Epithelial cell of proximal tubule (primary cell): ENCODE results near the gene PTK7. TPM values are rescaled to one million over a fixed set of nuclear protein-coding genes. Genes with fewer than 3 reads are reported as not detected.

Source experiments
- DNase-seq: peaks from one replicate; pipeline ENCODE4 v3.0.0-alpha.2; 2011; ENCODE audit warnings: low read depth
- H3K4me3 ChIP-seq: 2 replicates; pipeline ENCODE4 v1.5.1; 2011; ENCODE audit warnings: low read depth, mild to moderate bottlenecking, low read length
- total RNA-seq: library from RNA; depleted of rRNA; stranded (reverse); fragments of >200 nt; gene quantifications from 2 replicates; pipeline ENCODE4 v1.2.3, GENCODE V29; 2015
- TF ChIP-seq, protein P1 (sequence below): conservative IDR thresholded peaks from 2 replicates; pipeline ENCODE4 v1.5.1; 2012; ENCODE audit warnings: low read depth, mild to moderate bottlenecking, low read length

PTK7 gene
- total RNA-seq, 1 donor from 2014 or later = 91.2 TPM

DNA sequence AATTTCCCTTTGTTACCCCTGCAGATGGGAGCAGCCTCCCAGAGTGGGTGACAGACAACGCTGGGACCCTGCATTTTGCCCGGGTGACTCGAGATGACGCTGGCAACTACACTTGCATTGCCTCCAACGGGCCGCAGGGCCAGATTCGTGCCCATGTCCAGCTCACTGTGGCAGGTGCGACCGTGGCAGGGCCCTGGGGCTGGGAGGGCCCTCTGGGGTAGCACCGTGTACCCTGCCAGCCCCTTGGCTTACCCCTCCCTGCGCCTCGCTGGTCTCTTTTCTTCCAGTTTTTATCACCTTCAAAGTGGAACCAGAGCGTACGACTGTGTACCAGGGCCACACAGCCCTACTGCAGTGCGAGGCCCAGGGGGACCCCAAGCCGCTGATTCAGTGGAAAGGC is 65.5 kb downstream of the PTK7 start:
- no peak for DNase-seq
- no peak overlapping the region for H3K4me3 ChIP-seq
- TF ChIP-seq, protein P1, sequence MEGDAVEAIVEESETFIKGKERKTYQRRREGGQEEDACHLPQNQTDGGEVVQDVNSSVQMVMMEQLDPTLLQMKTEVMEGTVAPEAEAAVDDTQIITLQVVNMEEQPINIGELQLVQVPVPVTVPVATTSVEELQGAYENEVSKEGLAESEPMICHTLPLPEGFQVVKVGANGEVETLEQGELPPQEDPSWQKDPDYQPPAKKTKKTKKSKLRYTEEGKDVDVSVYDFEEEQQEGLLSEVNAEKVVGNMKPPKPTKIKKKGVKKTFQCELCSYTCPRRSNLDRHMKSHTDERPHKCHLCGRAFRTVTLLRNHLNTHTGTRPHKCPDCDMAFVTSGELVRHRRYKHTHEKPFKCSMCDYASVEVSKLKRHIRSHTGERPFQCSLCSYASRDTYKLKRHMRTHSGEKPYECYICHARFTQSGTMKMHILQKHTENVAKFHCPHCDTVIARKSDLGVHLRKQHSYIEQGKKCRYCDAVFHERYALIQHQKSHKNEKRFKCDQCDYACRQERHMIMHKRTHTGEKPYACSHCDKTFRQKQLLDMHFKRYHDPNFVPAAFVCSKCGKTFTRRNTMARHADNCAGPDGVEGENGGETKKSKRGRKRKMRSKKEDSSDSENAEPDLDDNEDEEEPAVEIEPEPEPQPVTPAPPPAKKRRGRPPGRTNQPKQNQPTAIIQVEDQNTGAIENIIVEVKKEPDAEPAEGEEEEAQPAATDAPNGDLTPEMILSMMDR = no peak

DNA sequence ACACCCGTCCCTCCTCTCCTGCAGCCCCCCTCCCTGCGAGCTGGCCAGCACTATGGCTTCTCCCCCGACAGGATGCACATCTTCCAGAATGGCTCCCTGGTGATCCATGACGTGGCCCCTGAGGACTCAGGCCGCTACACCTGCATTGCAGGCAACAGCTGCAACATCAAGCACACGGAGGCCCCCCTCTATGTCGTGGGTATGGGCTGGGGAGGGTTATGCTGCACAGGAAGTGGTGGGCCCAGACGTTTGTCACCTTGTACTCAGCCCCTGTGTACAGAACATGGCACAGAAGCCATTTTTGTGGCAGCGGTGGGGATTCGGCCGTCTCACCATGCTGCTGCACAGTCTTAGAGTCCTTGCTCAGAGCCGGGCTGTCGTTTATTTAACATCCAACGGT is 66.0 kb downstream of the PTK7 start:
- no peak for DNase-seq
- TF ChIP-seq, protein P1 = no peak
- H3K4me3 ChIP-seq = no peak overlapping the region

DNA sequence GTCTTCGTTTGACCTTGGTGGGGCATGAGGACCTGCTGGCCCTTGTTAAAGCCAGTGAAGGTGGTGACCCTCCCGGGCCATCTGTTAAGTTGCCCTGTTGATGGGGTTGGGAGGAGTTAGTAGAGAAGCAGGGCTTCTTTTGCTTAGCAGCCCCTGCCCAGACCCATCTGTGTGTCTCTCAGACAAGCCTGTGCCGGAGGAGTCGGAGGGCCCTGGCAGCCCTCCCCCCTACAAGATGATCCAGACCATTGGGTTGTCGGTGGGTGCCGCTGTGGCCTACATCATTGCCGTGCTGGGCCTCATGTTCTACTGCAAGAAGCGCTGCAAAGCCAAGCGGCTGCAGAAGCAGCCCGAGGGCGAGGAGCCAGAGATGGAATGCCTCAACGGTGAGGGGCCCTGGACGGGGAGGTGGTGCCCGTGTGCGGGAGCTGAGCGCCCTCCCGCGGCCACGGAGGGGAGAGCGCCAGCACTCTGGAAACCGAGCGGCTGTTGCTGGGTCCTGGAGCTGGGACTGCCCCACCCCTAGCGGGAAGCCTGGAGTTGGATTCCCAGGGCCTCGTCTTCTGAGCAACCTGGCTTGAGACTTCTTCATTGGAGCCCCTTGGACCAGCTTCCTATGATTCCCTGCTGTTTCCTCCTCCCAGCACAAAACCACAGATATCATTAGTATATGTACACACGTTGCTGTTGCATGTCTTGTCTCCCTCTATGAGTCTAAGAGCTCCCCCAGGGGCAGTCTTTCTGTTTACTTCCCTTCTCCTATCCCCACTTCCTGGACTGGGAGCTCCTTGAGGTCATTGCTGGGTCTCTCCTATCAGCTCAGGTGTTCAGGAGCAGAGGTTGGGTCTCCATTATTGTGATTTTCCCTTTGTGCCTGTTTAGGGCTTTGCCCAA is 67.4 kb downstream of the PTK7 start:
- TF ChIP-seq, protein P1 = peak; percentile 91
- DNase-seq = no peak
- no peak overlapping the region for H3K4me3 ChIP-seq

DNA sequence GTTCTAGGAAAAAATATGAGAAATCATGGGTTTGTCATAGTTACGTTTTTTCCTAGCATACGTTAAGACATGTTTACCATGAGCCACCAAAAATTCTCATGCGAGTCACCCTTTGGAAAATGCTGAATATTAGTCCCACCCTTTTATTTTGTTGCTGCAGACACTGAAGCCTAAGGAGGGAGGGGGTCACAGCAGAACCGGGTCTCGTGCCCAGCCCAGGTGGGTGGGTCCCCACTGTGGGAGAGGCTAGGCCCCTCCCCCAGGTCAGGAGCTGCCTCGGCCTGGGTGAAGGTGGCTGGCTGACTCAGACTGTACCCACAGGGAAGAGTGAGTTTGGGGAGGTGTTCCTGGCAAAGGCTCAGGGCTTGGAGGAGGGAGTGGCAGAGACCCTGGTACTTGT is 68.8 kb downstream of the PTK7 start:
- no peak overlapping the region for H3K4me3 ChIP-seq
- no peak for DNase-seq
- TF ChIP-seq, protein P1 = no peak

DNA sequence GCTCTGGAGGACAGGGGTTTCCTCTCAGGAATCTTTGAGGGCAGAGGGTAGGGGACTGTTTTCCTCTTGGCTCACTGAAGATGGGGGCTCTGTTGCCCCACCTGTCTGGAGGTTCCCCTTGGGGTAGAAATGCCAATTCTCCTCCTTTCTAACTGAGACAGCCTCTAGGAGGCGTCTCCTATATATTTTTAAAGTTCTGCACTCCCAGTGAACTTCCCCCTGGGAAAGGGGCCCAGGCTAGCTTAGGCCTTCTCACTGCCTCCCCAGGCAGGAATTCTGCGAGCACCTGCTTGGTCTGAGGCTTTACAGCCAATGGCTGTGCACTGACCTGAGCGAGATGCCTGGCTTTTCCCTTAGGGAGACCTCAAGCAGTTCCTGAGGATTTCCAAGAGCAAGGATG is 70.1 kb downstream of the PTK7 start:
- DNase-seq = no peak
- TF ChIP-seq, protein P1 = no peak
- no peak overlapping the region for H3K4me3 ChIP-seq

DNA sequence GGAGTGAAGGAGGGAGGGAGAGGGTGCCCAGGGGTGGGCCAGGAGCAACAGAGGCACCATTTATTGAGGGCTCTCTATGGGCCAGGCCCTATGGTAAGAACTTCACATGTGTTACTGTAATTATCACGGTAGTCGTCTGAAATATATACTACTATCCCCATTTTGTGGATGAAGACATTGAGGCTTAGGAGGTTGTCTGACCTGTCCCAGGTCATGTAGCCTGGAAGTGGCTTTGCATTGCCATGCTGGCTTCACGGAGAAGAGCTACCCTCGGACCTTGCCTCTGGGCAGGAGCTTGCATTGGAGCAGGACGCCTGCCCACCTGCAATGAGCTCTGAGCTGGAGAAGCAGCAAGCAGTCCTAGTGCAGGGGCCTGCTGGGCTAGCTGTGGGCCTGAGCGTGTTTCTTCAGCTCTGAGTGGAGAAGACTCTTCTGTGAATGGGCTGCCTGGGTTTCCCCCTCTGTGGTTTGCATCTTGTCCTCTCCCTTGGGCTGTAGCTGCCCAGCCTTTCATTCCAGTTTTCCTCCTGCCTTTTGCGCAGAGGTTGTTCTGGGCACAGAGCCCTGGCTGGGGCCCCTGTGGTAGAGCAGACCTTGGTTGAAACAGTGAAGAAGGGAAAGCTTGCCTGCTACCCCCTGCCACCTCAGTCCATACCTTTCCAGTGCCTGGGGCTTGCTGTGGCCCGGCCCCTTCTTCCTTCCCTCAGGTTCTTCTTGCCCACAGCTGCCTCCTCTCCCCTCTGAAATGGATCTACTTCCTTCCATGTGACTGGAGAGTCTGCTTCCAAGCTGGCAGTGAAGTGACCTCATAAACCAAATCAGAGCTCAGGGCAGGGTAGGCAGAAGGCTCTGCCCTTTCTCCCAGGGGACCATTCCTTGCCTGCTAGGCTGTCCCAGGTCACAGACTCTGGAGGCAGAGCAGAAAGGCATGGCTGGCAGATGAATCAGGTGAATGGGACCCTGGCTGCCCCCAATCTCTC is 70.9 kb downstream of the PTK7 start:
- H3K4me3 ChIP-seq = no peak overlapping the region
- TF ChIP-seq, protein P1 = no peak
- no peak for DNase-seq
